IMR-90 (cell line): Measurements from ENCODE around the gene VWA5A. TPM values are rescaled to one million over a fixed set of nuclear protein-coding genes. Genes with fewer than 3 reads are reported as not detected.

Experiments
- ATAC-seq: fragments of 200-7000 bp; cut with Tn5 transposase; 2 replicates; pipeline ENCODE4 v1.9.1; 2020; ENCODE audit warnings: low read depth, mild to moderate bottlenecking, moderate library complexity
- BruUV-seq: library from RNA; stranded (reverse); fragments of 400-500 nt; replicated peaks from 2 replicates; lab custom pipeline; 2021; lab: Mats Ljungman, UMichigan
- CTCF ChIA-PET: fragments of 300-600 bp; formaldehyde crosslinking; extraction: SDS; loops from one replicate; lab custom pipeline; 2021; ENCODE audit warnings: antibody characterized with exemption; lab: Yijun Ruan, JAX
- POLR2A ChIA-PET: fragments of 300-600 bp; sonication (Branson Sonifier 250); formaldehyde crosslinking; loops from one replicate; lab custom pipeline; 2022; ENCODE audit warnings: antibody characterized with exemption; ENCODE audit not compliant: unreplicated experiment; lab: Charles Lee
- DNase-seq: peaks from one replicate; pipeline ENCODE4 v3.0.0; 2013
- H2AFZ ChIP-seq: replicated peaks from 2 replicates; pipeline ENCODE3; 2013; ENCODE audit warnings: low read length, mild to moderate bottlenecking; ENCODE audit not compliant: poor library complexity
- H2AK5ac ChIP-seq: 2 replicates; pipeline ENCODE4 v1.6.1; 2013; ENCODE audit warnings: low read depth, low read length, inconsistent platforms
- H2AK9ac ChIP-seq: replicated peaks from 2 replicates; pipeline ENCODE3; 2013; ENCODE audit warnings: mild to moderate bottlenecking, low read depth, low read length, moderate library complexity; ENCODE audit not compliant: poor library complexity
- H2BK120ac ChIP-seq: 2 replicates; pipeline ENCODE4 v1.6.1; 2013; ENCODE audit warnings: low read depth, low read length, inconsistent platforms
- H2BK15ac ChIP-seq: 3 replicates; pipeline ENCODE4 v1.6.1; 2013; ENCODE audit warnings: low read depth, low read length, inconsistent platforms
- H2BK20ac ChIP-seq: 2 replicates; pipeline ENCODE4 v1.6.1; 2013; ENCODE audit warnings: low read depth, mild to moderate bottlenecking, inconsistent platforms, low read length, moderate library complexity
- H2BK5ac ChIP-seq: 2 replicates; pipeline ENCODE4 v1.6.1; 2013; ENCODE audit warnings: mild to moderate bottlenecking, low read depth, low read length, inconsistent platforms; ENCODE audit not compliant: poor library complexity, severe bottlenecking
- H3K14ac ChIP-seq: replicated peaks from 2 replicates; pipeline ENCODE4 v1.6.1; 2013; ENCODE audit warnings: low read depth, low read length, inconsistent platforms
- H3K18ac ChIP-seq: 2 replicates; pipeline ENCODE4 v1.6.1; 2013; ENCODE audit warnings: low read depth, low read length, control low read depth
- H3K23ac ChIP-seq: 2 replicates; pipeline ENCODE4 v1.6.1; 2013; ENCODE audit warnings: low read depth, low read length, inconsistent platforms
- H3K27ac ChIP-seq: 2 replicates; pipeline ENCODE4 v1.5.1; 2013; ENCODE audit warnings: mild to moderate bottlenecking, control low read depth, low read length; ENCODE audit not compliant: insufficient read depth
- H3K27me3 ChIP-seq: 2 replicates; pipeline ENCODE4 v1.6.1; 2013; ENCODE audit warnings: low read length; ENCODE audit not compliant: control insufficient read depth, insufficient read depth
- H3K36me3 ChIP-seq: 2 replicates; pipeline ENCODE4 v1.6.1; 2013; ENCODE audit warnings: low read length, mixed read lengths; ENCODE audit not compliant: control insufficient read depth, insufficient read depth
- H3K4ac ChIP-seq: 2 replicates; pipeline ENCODE4 v1.6.1; 2013; ENCODE audit warnings: low read depth, low read length, inconsistent platforms
- H3K4me1 ChIP-seq: 2 replicates; pipeline ENCODE4 v1.6.1; 2013; ENCODE audit warnings: low read length, mixed read lengths; ENCODE audit not compliant: control insufficient read depth, insufficient read depth
- H3K4me2 ChIP-seq: 2 replicates; pipeline ENCODE4 v1.6.1; 2013; ENCODE audit warnings: low read depth, mild to moderate bottlenecking, control low read depth, low read length, moderate library complexity
- H3K4me3 ChIP-seq: 2 replicates; pipeline ENCODE4 v1.5.1; 2013; ENCODE audit warnings: low read depth, mild to moderate bottlenecking, control low read depth, low read length, moderate library complexity; ENCODE audit not compliant: insufficient read depth
- H3K56ac ChIP-seq: 2 replicates; pipeline ENCODE4 v1.6.1; 2013; ENCODE audit warnings: low read length, inconsistent platforms; ENCODE audit not compliant: insufficient read depth; ENCODE audit errors: extremely low read depth
- H3K79me1 ChIP-seq, 2 experiments: 2 replicates each; pipeline ENCODE4 v1.6.1; 2013; ENCODE audit warnings: low read length in 2 of 2, inconsistent platforms in 1 of 2, low read depth in 1 of 2
- H3K9ac ChIP-seq: 2 replicates; pipeline ENCODE4 v1.6.1; 2013; ENCODE audit warnings: low read depth, low read length, control low read depth
- H3K9me1 ChIP-seq: 2 replicates; pipeline ENCODE4 v1.6.1; 2013; ENCODE audit warnings: low read length, inconsistent platforms; ENCODE audit not compliant: insufficient read depth
- H3K9me3 ChIP-seq: 2 replicates; pipeline ENCODE4 v1.6.1; 2013; ENCODE audit warnings: low read length; ENCODE audit not compliant: control insufficient read depth, insufficient read depth
- H4K20me1 ChIP-seq: 2 replicates; pipeline ENCODE4 v1.6.1; 2013; ENCODE audit warnings: low read length, inconsistent platforms; ENCODE audit not compliant: insufficient read depth
- H4K5ac ChIP-seq: 2 replicates; pipeline ENCODE4 v1.6.1; 2013; ENCODE audit warnings: mild to moderate bottlenecking, low read depth, low read length, control low read depth
- H4K8ac ChIP-seq, 2 experiments: 2 replicates each; pipeline ENCODE4 v1.6.1; 2013; ENCODE audit warnings: low read depth in 2 of 2, low read length in 2 of 2, control low read depth in 1 of 2, inconsistent platforms in 1 of 2
- H4K91ac ChIP-seq: 2 replicates; pipeline ENCODE4 v1.6.1; 2013; ENCODE audit warnings: low read depth, low read length, inconsistent platforms; ENCODE audit not compliant: insufficient read depth
- BHLHE40 ChIP-seq: fragments of 150-350 bp; IDR thresholded peaks from 2 replicates; pipeline ENCODE4 v1.6.1; 2016; ENCODE audit warnings: mild to moderate bottlenecking, low read depth, low read length
- CEBPB ChIP-seq: IDR thresholded peaks from 2 replicates; pipeline ENCODE4 v1.6.1; 2012; ENCODE audit warnings: low read depth, low read length, improper control_type of control experiment
- FOS ChIP-seq: fragments of 150-350 bp; IDR thresholded peaks from 2 replicates; pipeline ENCODE4 v1.6.1; 2016; ENCODE audit warnings: low read depth, low read length
- MAFK ChIP-seq: IDR thresholded peaks from 2 replicates; pipeline ENCODE4 v1.6.1; 2012; ENCODE audit warnings: low read depth, low read length, improper control_type of control experiment
- MAZ ChIP-seq: IDR thresholded peaks from 2 replicates; pipeline ENCODE4 v1.6.1; 2012; ENCODE audit warnings: low read depth, mild to moderate bottlenecking, low read length, improper control_type of control experiment, moderate library complexity, borderline replicate concordance
- MXI1 ChIP-seq: IDR thresholded peaks from 2 replicates; pipeline ENCODE4 v1.6.1; 2012; ENCODE audit warnings: low read depth, mild to moderate bottlenecking, low read length, moderate library complexity, borderline replicate concordance
- NFE2L2 ChIP-seq: fragments of 150-350 bp; IDR thresholded peaks from 2 replicates; pipeline ENCODE4 v1.6.1; 2016; ENCODE audit warnings: low read depth, mild to moderate bottlenecking, low read length
- RAD21 ChIP-seq: IDR thresholded peaks from 2 replicates; pipeline ENCODE4 v1.6.1; 2012; ENCODE audit warnings: low read length, improper control_type of control experiment
- RCOR1 ChIP-seq: IDR thresholded peaks from 2 replicates; pipeline ENCODE4 v1.6.1; 2012; ENCODE audit warnings: mild to moderate bottlenecking, low read length, improper control_type of control experiment; ENCODE audit not compliant: insufficient replicate concordance
- WGBS, 2 experiments: methylation state at CpG; one replicate each; pipeline versions ENCODE4 v1.1.5 to v1.1.7; 2013; ENCODE audit warnings: missing lambda C conversion rate in 2 of 2; ENCODE audit not compliant: insufficient read length in 1 of 2; ENCODE audit errors: extremely low coverage in 2 of 2; 5-methylcytosine and 5-hydroxymethylcytosine counted together
- dilution Hi-C: fragments of 300-500 bp; cut with HindIII; formaldehyde crosslinking; loops from one replicate; pipeline ENCODE4 v1.14.3; 2018; ENCODE audit warnings: low sequenced_read_pairs; ENCODE audit not compliant: unreplicated experiment
- in situ Hi-C: fragments of 300-500 bp; cut with MboI; formaldehyde crosslinking; loops from 3 replicates; pipeline ENCODE4 v1.14.3; 2019; ENCODE audit warnings: low sequenced_read_pairs, inconsistent platforms, mixed read lengths
- intact Hi-C: fragments of 100-400 bp; cut with micrococcal nuclease; formaldehyde crosslinking; loops from 2 replicates; pipeline ENCODE4 v1.10.0; 2022
- polyA plus RNA-seq, 3 experiments: library from polyadenylated mRNA; depleted of rRNA; stranded (reverse); fragments of >200 nt; gene quantifications; 2 replicates each; pipeline ENCODE4 v1.2.3, GENCODE V29; 2012; ENCODE audit warnings: low replicate concordance in 1 of 3
- total RNA-seq: library from RNA; depleted of rRNA; stranded (reverse); fragments of >200 nt; gene quantifications from 2 replicates; pipeline ENCODE4 v1.2.3, GENCODE V29; 2012
- TF ChIP-seq, protein P1 (sequence below): conservative IDR thresholded peaks from 2 replicates; pipeline ENCODE4 v1.5.1; 2012; ENCODE audit warnings: mild to moderate bottlenecking, low read depth, low read length, improper control_type of control experiment
- TF ChIP-seq, protein P2 (sequence below): fragments of 150-350 bp; IDR thresholded peaks from 2 replicates; pipeline ENCODE4 v1.6.1; 2016; ENCODE audit warnings: low read depth, mild to moderate bottlenecking, low read length, moderate library complexity, borderline replicate concordance
- TF ChIP-seq, protein P3 (sequence below): fragments of 150-350 bp; IDR thresholded peaks from 2 replicates; pipeline ENCODE4 v1.6.1; 2017; ENCODE audit warnings: mild to moderate bottlenecking, antibody characterized with exemption, low read length, low read depth

Gene VWA5A
- total and polyA plus RNA-seq, 2 of the 4 experiments (the other 2 are of a cell fraction) = 5.6 to 6.8 TPM

DNA sequence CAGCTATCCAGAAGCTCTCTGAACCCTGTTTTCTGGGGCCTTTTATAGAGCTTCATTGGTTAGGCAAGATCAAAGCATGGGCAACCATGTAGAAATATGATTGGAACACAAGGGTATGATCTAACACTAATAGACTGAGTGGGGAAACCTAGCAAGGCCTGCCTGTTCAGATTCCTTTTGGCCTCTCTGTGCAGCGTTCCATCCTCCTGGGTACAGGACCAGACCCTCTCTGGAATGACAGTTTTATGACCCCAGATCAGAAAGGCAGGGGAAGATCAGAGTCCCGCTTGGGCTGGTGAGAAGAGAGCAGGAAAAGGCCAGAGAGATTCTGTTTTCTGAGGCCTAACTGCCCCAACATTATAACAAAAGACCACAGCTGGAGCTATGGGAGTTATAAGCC lies 36.7 kb upstream of the VWA5A start:
- H3K4ac ChIP-seq = no peak overlapping the region
- no peak overlapping the region for H3K14ac ChIP-seq
- in situ Hi-C loops (loop anchor here (10.0 kb wide), 1 partner anchor 236 kb away; the partner anchor contains the start of gene OR8D1), intact Hi-C loops (loop anchor here (10.0 kb wide), 1 partner anchor 786 kb away; the partner anchor contains the start of gene ROBO3), dilution Hi-C loops (no loop called here)
- no peak overlapping the region for H3K4me3 ChIP-seq
- H3K36me3 ChIP-seq = no peaks in the 10 kb centered on the region
- H3K18ac ChIP-seq = no peak overlapping the region
- H2BK20ac ChIP-seq = no peak overlapping the region
- no peak overlapping the region for H2AK5ac ChIP-seq
- no peaks in the 10 kb centered on the region for H4K20me1 ChIP-seq
- H2AK9ac ChIP-seq = no peak overlapping the region
- ChIA-PET CTCF (no interaction called here), POLR2A (no interaction called here)
- H2BK5ac ChIP-seq = no peak overlapping the region
- no peak overlapping the region for H3K23ac ChIP-seq
- DNase-seq = no peak
- ATAC-seq = no peak
- TF ChIP-seq, protein P1, sequence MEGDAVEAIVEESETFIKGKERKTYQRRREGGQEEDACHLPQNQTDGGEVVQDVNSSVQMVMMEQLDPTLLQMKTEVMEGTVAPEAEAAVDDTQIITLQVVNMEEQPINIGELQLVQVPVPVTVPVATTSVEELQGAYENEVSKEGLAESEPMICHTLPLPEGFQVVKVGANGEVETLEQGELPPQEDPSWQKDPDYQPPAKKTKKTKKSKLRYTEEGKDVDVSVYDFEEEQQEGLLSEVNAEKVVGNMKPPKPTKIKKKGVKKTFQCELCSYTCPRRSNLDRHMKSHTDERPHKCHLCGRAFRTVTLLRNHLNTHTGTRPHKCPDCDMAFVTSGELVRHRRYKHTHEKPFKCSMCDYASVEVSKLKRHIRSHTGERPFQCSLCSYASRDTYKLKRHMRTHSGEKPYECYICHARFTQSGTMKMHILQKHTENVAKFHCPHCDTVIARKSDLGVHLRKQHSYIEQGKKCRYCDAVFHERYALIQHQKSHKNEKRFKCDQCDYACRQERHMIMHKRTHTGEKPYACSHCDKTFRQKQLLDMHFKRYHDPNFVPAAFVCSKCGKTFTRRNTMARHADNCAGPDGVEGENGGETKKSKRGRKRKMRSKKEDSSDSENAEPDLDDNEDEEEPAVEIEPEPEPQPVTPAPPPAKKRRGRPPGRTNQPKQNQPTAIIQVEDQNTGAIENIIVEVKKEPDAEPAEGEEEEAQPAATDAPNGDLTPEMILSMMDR = no peak
- TF ChIP-seq NFE2L2 = no peak
- TF ChIP-seq BHLHE40 = no peak
- no peak for TF ChIP-seq RCOR1
- TF ChIP-seq, protein P2, sequence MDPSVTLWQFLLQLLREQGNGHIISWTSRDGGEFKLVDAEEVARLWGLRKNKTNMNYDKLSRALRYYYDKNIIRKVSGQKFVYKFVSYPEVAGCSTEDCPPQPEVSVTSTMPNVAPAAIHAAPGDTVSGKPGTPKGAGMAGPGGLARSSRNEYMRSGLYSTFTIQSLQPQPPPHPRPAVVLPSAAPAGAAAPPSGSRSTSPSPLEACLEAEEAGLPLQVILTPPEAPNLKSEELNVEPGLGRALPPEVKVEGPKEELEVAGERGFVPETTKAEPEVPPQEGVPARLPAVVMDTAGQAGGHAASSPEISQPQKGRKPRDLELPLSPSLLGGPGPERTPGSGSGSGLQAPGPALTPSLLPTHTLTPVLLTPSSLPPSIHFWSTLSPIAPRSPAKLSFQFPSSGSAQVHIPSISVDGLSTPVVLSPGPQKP = no peak
- no peak for TF ChIP-seq CEBPB
- TF ChIP-seq, protein P3, sequence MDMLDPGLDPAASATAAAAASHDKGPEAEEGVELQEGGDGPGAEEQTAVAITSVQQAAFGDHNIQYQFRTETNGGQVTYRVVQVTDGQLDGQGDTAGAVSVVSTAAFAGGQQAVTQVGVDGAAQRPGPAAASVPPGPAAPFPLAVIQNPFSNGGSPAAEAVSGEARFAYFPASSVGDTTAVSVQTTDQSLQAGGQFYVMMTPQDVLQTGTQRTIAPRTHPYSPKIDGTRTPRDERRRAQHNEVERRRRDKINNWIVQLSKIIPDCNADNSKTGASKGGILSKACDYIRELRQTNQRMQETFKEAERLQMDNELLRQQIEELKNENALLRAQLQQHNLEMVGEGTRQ = no peak
- TF ChIP-seq MAZ = no peak
- TF ChIP-seq FOS = no peak
- TF ChIP-seq RAD21 = no peak
- no peak for TF ChIP-seq MAFK
- TF ChIP-seq MXI1 = no peak
- no peak overlapping the region for H3K4me2 ChIP-seq
- H3K79me1 ChIP-seq = no peaks in the 10 kb centered on the region
- H3K56ac ChIP-seq = no peak overlapping the region
- H3K27me3 ChIP-seq = peaks cover 25% of the 10 kb centered on the region
- H4K5ac ChIP-seq = no peak overlapping the region; the same call in 1 of the 2 replicates
- H3K9me3 ChIP-seq = no peaks in the 10 kb centered on the region
- no peak overlapping the region for H2AFZ ChIP-seq
- H3K27ac ChIP-seq = no peak overlapping the region
- no peak overlapping the region for H4K91ac ChIP-seq
- no peak overlapping the region for H2BK15ac ChIP-seq
- no peak overlapping the region for H4K8ac ChIP-seq
- no peak overlapping the region for H2BK120ac ChIP-seq
- H3K4me1 ChIP-seq = no peaks in the 10 kb centered on the region
- no CpG with 5 or more reads among the region's 2 CpGs for WGBS, 2 experiments
- no peaks in the 10 kb centered on the region for H3K9me1 ChIP-seq
- H3K9ac ChIP-seq = no peak overlapping the region
- no TSS peak for BruUV-seq
